ENCODE measurements around the gene ZNF555. TPM values are rescaled to one million over a fixed set of nuclear protein-coding genes. Genes with fewer than 3 reads are reported as not detected.

ZNF555 gene
- total RNA-seq, 1 donor from 2014 or later, result 5.9 TPM

DNA sequence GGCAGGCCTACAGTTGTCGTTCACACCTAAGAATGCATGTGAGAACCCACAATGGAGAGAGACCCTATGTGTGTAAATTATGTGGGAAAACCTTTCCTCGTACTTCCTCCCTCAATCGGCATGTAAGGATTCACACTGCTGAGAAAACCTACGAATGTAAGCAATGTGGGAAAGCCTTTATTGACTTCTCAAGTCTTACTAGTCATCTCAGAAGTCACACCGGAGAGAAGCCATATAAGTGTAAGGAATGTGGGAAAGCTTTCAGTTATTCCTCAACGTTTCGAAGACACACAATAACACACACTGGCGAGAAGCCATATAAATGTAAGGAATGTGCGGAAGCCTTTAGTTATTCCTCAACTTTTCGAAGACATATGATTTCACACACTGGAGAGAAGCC lies 11.3 kb downstream of the ZNF555 start:
- no peak for DNase-seq (ENCODE audit: extremely low spot score, unreplicated experiment)
- TF ChIP-seq, protein P1, sequence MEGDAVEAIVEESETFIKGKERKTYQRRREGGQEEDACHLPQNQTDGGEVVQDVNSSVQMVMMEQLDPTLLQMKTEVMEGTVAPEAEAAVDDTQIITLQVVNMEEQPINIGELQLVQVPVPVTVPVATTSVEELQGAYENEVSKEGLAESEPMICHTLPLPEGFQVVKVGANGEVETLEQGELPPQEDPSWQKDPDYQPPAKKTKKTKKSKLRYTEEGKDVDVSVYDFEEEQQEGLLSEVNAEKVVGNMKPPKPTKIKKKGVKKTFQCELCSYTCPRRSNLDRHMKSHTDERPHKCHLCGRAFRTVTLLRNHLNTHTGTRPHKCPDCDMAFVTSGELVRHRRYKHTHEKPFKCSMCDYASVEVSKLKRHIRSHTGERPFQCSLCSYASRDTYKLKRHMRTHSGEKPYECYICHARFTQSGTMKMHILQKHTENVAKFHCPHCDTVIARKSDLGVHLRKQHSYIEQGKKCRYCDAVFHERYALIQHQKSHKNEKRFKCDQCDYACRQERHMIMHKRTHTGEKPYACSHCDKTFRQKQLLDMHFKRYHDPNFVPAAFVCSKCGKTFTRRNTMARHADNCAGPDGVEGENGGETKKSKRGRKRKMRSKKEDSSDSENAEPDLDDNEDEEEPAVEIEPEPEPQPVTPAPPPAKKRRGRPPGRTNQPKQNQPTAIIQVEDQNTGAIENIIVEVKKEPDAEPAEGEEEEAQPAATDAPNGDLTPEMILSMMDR (IDR thresholded peaks at IDR 0.05), result no peak
- Mint-ChIP-seq H3K4me1 (ENCODE audit: unreplicated experiment) (no peaks in the 10 kb centered on the region), H3K27ac (ENCODE audit: unreplicated experiment) (no peak overlapping the region), H3K36me3 (ENCODE audit: unreplicated experiment) (peaks cover 64% of the 10 kb centered on the region), H3K9me3 (ENCODE audit: unreplicated experiment) (peaks cover 48% of the 10 kb centered on the region), H3K27me3 (ENCODE audit: unreplicated experiment) (no peaks in the 10 kb centered on the region), H3K4me3 (ENCODE audit: unreplicated experiment) (no peak overlapping the region)

DNA sequence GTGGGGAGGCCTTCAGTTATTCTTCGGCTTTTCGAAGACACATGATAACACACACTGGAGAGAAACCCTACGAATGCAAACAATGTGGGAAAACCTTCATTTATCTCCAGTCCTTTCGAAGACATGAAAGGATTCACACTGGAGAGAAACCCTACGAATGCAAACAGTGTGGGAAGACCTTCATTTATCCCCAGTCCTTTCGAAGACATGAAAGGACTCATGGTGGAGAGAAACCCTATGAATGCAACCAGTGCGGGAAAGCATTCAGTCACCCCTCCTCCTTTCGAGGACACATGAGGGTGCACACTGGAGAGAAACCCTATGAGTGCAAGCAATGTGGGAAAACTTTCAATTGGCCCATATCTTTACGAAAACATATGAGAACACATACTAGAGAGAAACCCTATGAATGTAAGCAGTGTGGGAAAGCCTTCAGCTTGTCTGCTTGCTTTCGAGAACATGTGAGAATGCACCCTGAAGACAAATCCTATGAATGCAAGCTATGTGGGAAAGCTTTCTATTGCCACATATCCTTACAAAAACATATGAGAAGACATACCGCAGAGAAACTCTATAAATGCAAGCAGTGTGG lies 11.8 kb downstream of the ZNF555 start:
- TF ChIP-seq, protein P1 (IDR thresholded peaks at IDR 0.05), result no peak
- no peak overlapping the region for H3K4me3 Mint-ChIP-seq (ENCODE audit: unreplicated experiment)
- H3K27ac Mint-ChIP-seq (ENCODE audit: unreplicated experiment), result no peak overlapping the region
- no peak for DNase-seq (ENCODE audit: extremely low spot score, unreplicated experiment)
- peaks cover 48% of the 10 kb centered on the region for H3K9me3 Mint-ChIP-seq (ENCODE audit: unreplicated experiment)
- H3K27me3 Mint-ChIP-seq (ENCODE audit: unreplicated experiment), result no peaks in the 10 kb centered on the region
- peaks cover 64% of the 10 kb centered on the region for H3K36me3 Mint-ChIP-seq (ENCODE audit: unreplicated experiment)
- no peaks in the 10 kb centered on the region for H3K4me1 Mint-ChIP-seq (ENCODE audit: unreplicated experiment)

DNA sequence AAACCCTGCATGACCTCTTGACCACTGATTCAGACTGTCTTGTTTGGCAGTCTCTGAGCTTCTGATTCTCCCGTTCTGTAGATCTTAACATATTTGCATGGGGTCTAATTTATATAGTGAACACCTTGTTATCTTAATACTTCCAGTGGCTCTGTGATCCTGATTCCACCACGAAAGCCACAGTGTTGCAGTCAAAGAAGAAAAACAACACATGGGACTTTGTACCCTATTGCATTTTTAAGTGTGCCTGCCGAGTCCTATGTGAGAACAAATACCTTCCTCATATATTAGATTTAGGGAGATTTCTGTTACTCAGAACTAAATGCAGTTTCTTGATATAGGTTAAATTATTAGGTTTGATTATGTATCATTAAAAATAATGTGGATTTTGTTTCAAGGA lies 13.6 kb downstream of the ZNF555 start:
- peaks cover 63% of the 10 kb centered on the region for H3K36me3 Mint-ChIP-seq (ENCODE audit: unreplicated experiment)
- H3K9me3 Mint-ChIP-seq (ENCODE audit: unreplicated experiment), result peaks cover 55% of the 10 kb centered on the region
- no peak overlapping the region for H3K27ac Mint-ChIP-seq (ENCODE audit: unreplicated experiment)
- TF ChIP-seq, protein P1 (IDR thresholded peaks at IDR 0.05), result no peak
- no peak overlapping the region for H3K4me3 Mint-ChIP-seq (ENCODE audit: unreplicated experiment)
- DNase-seq (ENCODE audit: extremely low spot score, unreplicated experiment), result no peak
- H3K4me1 Mint-ChIP-seq (ENCODE audit: unreplicated experiment), result no peaks in the 10 kb centered on the region
- no peaks in the 10 kb centered on the region for H3K27me3 Mint-ChIP-seq (ENCODE audit: unreplicated experiment)

DNA sequence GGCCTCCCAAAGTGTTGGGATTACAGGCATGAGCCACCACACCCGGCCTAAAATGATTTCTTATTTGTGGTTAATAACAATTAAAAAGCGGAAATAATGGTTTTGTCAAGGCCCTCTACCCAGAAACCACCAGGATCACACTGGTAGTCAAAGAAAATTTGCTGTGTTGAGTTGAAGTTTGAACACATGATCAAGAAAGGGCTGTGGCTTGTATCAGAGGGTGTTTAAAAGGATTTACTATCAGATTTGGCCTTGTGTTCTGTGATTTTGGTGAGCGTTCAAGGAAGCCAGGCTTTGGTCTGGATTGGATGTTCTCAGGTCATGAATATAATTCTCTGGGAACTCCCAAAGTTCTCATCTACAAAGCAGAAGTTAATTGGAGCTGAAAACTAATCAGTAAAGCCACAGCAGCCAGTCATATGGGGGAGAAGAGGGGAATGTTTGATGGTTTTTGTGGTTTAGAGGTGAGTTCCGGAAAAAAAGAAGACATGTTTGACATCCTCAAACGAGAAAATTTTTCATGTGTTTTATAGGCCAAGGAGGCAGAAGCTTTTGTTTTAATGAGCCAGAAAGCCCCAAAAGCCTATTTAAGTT lies 15.3 kb downstream of the ZNF555 start:
- H3K27me3 Mint-ChIP-seq (ENCODE audit: unreplicated experiment), result no peaks in the 10 kb centered on the region
- no peaks in the 10 kb centered on the region for H3K4me1 Mint-ChIP-seq (ENCODE audit: unreplicated experiment)
- H3K27ac Mint-ChIP-seq (ENCODE audit: unreplicated experiment), result no peak overlapping the region
- peaks cover 49% of the 10 kb centered on the region for H3K9me3 Mint-ChIP-seq (ENCODE audit: unreplicated experiment)
- H3K4me3 Mint-ChIP-seq (ENCODE audit: unreplicated experiment), result no peak overlapping the region
- DNase-seq (ENCODE audit: extremely low spot score, unreplicated experiment), result no peak
- H3K36me3 Mint-ChIP-seq (ENCODE audit: unreplicated experiment), result peaks cover 45% of the 10 kb centered on the region
- TF ChIP-seq, protein P1 (IDR thresholded peaks at IDR 0.05), result no peak

DNA sequence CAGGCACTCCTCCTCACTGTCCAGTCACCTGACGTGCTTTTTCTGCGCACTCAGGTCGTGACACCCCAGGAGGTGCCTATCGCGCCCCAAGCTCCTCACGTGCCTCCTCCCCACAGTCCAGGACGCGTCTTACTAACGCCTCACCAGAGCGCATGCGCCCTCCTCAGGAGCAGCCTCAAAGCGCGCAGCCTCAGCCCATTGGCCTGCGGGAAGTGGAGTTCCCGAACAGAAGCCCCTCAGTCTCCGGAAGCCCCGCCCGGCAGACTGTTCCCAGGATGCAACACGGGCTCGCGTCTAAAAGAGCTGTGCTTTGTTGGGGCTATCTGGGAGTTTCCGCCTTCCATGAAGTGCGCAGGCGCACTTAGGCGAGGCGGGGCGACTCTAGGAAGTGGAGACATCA lies 17.6 kb downstream of the ZNF555 start:
- Mint-ChIP-seq H3K4me3 (ENCODE audit: unreplicated experiment) (no peak overlapping the region), H3K9me3 (ENCODE audit: unreplicated experiment) (peaks cover 44% of the 10 kb centered on the region), H3K4me1 (ENCODE audit: unreplicated experiment) (no peaks in the 10 kb centered on the region), H3K27me3 (ENCODE audit: unreplicated experiment) (no peaks in the 10 kb centered on the region), H3K36me3 (ENCODE audit: unreplicated experiment) (peaks cover 22% of the 10 kb centered on the region), H3K27ac (ENCODE audit: unreplicated experiment) (no peak overlapping the region)
- DNase-seq (ENCODE audit: extremely low spot score, unreplicated experiment), result no peak
- TF ChIP-seq, protein P1 (IDR thresholded peaks at IDR 0.05), result no peak
